Stomach (tissue), 4 donors: ENCODE data around the gene RRP15.

Experiments used
- POLR2A ChIP-seq, 4 donors: fragments of 450-650 bp; IDR thresholded peaks; one replicate each; pipeline ENCODE4 v1.6.1; 2016; ENCODE audit warnings: antibody characterized with exemption in 4 of 4, control low read depth in 2 of 4, mild to moderate bottlenecking in 1 of 4, moderate library complexity in 1 of 4
- POLR2AphosphoS5 ChIP-seq, 3 donors: sonication (generic); formaldehyde crosslinking; IDR thresholded peaks; one replicate each; pipeline ENCODE4 v1.6.1; 2016; ENCODE audit warnings: antibody characterized with exemption in 3 of 3
- TF ChIP-seq, protein P1 (sequence below), 7 experiments: fragments of 450-650 bp in 4 of 7; fragments of 200-600 bp in 3 of 7; sonication (generic) in 3 of 7; IDR thresholded peaks; one replicate each; pipeline ENCODE4 v1.5.1; 2016 to 2019; ENCODE audit warnings: antibody characterized with exemption in 7 of 7, control low read depth in 2 of 7, mild to moderate bottlenecking in 1 of 7

DNA sequence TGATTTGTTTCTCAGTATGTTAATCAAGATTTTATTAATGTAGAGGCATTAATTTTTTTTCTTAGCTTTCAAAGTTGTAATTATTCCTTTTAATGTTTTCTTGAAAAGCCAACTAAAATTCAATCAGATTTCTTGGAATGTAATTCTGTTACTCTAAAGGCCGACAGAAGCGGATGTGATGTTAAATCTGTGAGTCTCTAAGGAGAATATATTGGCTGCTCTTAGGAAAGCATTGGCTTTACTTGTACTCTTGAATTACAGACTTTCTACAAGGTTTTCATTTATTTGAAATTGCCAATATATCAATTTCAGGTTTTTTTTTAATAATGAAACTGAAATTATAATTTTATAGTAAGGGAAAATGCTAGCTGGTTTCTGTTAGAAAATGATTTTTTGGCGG lies 29.2 kb downstream of the RRP15 start:
- TF ChIP-seq, protein P1, sequence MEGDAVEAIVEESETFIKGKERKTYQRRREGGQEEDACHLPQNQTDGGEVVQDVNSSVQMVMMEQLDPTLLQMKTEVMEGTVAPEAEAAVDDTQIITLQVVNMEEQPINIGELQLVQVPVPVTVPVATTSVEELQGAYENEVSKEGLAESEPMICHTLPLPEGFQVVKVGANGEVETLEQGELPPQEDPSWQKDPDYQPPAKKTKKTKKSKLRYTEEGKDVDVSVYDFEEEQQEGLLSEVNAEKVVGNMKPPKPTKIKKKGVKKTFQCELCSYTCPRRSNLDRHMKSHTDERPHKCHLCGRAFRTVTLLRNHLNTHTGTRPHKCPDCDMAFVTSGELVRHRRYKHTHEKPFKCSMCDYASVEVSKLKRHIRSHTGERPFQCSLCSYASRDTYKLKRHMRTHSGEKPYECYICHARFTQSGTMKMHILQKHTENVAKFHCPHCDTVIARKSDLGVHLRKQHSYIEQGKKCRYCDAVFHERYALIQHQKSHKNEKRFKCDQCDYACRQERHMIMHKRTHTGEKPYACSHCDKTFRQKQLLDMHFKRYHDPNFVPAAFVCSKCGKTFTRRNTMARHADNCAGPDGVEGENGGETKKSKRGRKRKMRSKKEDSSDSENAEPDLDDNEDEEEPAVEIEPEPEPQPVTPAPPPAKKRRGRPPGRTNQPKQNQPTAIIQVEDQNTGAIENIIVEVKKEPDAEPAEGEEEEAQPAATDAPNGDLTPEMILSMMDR (IDR thresholded peaks at IDR 0.05) = no peak
- TF ChIP-seq POLR2A (IDR thresholded peaks at IDR 0.05) (no peak), POLR2AphosphoS5 (IDR thresholded peaks at IDR 0.05) (no peak)
